ENCODE results near the gene ZDHHC9. TPM values are rescaled to one million over a fixed set of nuclear protein-coding genes. Genes with fewer than 3 reads are reported as not detected.

ZDHHC9 gene
- polyA plus RNA-seq, 2 donors = 4.6 to 8.1 TPM

DNA sequence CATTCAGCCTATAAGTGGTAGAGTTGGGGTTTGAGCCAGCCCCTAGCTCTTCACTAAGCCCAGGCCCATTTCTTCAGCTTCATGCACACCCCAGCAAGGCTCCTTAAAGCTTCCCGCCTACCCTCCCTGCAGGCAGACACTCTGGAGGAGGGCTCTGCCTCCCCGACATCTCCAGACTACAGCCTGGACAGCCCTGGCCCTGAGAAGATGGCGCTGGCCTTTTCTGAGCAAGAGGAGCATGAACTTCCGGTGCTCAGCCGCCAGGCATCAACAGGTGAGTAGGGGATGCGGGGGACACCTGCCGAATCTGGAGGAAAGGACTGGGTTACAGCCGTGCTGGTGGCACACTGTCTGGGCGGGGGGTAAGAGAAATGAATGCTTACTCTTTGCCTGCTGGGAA lies 52.9 kb downstream of the ZDHHC9 start:
- Histone ChIP-seq H3K4me3 (ENCODE audit: low read depth in 1 of 2, low read length in 2 of 2) (no peak overlapping the region), H3K27ac (ENCODE audit: low read depth in 2 of 2, low read length in 1 of 2) (no peak overlapping the region), H3K4me1 (ENCODE audit: control insufficient read depth in 2 of 2, insufficient read depth in 2 of 2, low read length in 1 of 2) (no peaks in the 10 kb centered on the region), H3K27me3 (ENCODE audit: control insufficient read depth in 1 of 2, insufficient read depth in 2 of 2, low read length in 2 of 2) (no peaks in the 10 kb centered on the region), H3K36me3 (ENCODE audit: control insufficient read depth in 2 of 2, insufficient read depth in 2 of 2, low read length in 1 of 2) (no peaks in the 10 kb centered on the region), H3K9me3 (ENCODE audit: control insufficient read depth in 2 of 2, insufficient read depth in 1 of 2, low read depth in 1 of 2, low read length in 1 of 2) (no peaks in the 10 kb centered on the region)
- 86 to 89% methylated on average over 9 of the region's 9 CpGs for WGBS, 2 donors

DNA sequence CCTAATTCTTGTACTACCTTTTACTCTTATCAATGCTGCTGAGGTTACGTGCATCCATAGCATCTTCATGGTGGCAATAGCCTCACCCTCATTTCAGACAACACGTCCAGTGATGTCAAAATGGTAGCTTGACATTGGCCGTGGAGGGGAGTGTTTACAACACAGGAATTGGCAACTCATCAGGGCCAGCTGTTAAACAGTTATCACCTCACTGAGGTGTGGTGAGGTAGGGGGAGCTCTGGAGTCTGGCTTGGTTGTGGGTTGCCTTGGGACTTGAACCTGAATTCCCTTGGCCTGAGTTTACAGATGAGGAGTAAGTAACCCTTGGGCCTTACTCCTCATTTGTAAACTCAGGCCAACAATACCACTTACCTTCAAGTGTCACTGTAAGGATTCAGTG lies 53.5 kb downstream of the ZDHHC9 start:
- Histone ChIP-seq H3K4me1 (ENCODE audit: control insufficient read depth in 2 of 2, insufficient read depth in 2 of 2, low read length in 1 of 2) (no peaks in the 10 kb centered on the region), H3K27me3 (ENCODE audit: control insufficient read depth in 1 of 2, insufficient read depth in 2 of 2, low read length in 2 of 2) (no peaks in the 10 kb centered on the region), H3K4me3 (ENCODE audit: low read depth in 1 of 2, low read length in 2 of 2) (no peak overlapping the region), H3K9me3 (ENCODE audit: control insufficient read depth in 2 of 2, insufficient read depth in 1 of 2, low read depth in 1 of 2, low read length in 1 of 2) (no peaks in the 10 kb centered on the region), H3K27ac (ENCODE audit: low read depth in 2 of 2, low read length in 1 of 2) (no peak overlapping the region), H3K36me3 (ENCODE audit: control insufficient read depth in 2 of 2, insufficient read depth in 2 of 2, low read length in 1 of 2) (no peaks in the 10 kb centered on the region)
- 74 to 84% methylated on average over 3 of the region's 3 CpGs for WGBS, 2 donors

- 81 to 83% methylated on average over 6 of the region's 6 CpGs for WGBS, 2 donors
- Histone ChIP-seq H3K4me3 (ENCODE audit: low read depth in 1 of 2, low read length in 2 of 2) (no peak overlapping the region), H3K27ac (ENCODE audit: low read depth in 2 of 2, low read length in 1 of 2) (no peak overlapping the region), H3K27me3 (ENCODE audit: control insufficient read depth in 1 of 2, insufficient read depth in 2 of 2, low read length in 2 of 2) (no peaks in the 10 kb centered on the region), H3K4me1 (ENCODE audit: control insufficient read depth in 2 of 2, insufficient read depth in 2 of 2, low read length in 1 of 2) (no peaks in the 10 kb centered on the region), H3K9me3 (ENCODE audit: control insufficient read depth in 2 of 2, insufficient read depth in 1 of 2, low read depth in 1 of 2, low read length in 1 of 2) (no peaks in the 10 kb centered on the region), H3K36me3 (ENCODE audit: control insufficient read depth in 2 of 2, insufficient read depth in 2 of 2, low read length in 1 of 2) (no peaks in the 10 kb centered on the region)
Observed at GRCh38 chrX:129788527-129788926, 55.2 kb downstream of the ZDHHC9 start.

DNA sequence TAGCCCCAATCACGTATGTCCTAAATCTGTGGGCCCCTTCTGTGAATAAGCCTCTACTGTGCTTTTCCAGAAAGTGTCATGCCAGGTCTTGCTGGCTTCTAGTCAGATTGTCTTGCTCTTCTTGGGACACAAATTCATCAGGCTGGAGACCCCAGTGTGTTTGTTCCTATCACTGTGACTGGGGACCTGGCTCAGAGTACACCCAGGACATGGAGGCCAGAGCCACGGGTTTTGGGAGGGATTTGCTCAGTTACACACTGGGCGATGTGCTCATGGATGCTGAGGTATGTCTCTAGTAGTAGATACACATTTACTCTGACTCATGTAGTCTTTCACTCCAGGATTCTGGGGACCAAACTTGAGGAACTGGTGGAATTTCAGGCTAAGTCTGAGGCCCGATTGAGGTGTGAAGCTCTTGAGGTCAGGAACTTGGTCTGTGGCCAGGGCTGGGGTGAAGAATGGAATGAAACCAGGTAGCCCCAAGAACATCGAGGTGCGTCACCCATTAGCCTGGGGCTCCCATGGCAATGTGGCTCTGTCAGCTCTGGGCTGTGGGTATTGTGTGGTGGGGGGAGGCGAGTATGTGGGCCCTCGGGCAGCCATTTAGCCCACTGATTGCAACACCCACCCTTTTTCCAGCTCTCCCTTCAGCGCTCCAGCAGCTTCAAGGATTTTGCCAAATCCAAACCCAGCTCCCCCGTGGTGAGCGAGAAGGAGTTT lies 56.2 kb downstream of the ZDHHC9 start:
- no peak overlapping the region for H3K4me3 ChIP-seq (ENCODE audit: low read depth in 1 of 2, low read length in 2 of 2)
- no peaks in the 10 kb centered on the region for H3K27me3 ChIP-seq (ENCODE audit: control insufficient read depth in 1 of 2, insufficient read depth in 2 of 2, low read length in 2 of 2)
- no peaks in the 10 kb centered on the region for H3K36me3 ChIP-seq (ENCODE audit: control insufficient read depth in 2 of 2, insufficient read depth in 2 of 2, low read length in 1 of 2)
- 81 to 86% methylated on average over 10 to 11 of the region's 11 CpGs for WGBS, 2 donors
- no peaks in the 10 kb centered on the region for H3K4me1 ChIP-seq (ENCODE audit: control insufficient read depth in 2 of 2, insufficient read depth in 2 of 2, low read length in 1 of 2)
- no peaks in the 10 kb centered on the region for H3K9me3 ChIP-seq (ENCODE audit: control insufficient read depth in 2 of 2, insufficient read depth in 1 of 2, low read depth in 1 of 2, low read length in 1 of 2)
- no peak overlapping the region for H3K27ac ChIP-seq (ENCODE audit: low read depth in 2 of 2, low read length in 1 of 2)

DNA sequence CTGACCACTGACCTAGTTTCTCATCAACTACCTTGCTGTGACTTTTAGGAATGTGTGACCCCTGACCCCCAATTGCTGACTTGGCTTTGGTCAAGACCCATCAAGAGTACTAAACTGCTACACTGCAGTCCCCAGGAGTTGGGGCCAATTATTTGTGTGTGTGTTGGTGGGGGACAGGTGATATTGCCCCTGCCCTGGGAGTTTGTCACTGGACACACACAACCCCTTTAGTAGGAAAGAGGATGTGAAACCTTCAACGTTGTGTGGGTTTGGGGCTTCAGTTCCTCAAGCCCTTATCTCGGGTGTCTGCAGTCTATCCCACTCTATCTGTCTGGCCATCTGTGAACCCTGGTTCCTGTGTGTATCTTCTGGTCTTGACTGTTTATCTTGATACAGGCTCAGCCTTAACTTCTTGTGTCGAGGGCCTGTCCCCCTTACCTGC lies 57.5 kb downstream of the ZDHHC9 start:
- WGBS, 2 donors = 54 to 64% methylated on average over 3 of the region's 3 CpGs
- Histone ChIP-seq H3K4me1 (ENCODE audit: control insufficient read depth in 2 of 2, insufficient read depth in 2 of 2, low read length in 1 of 2) (no peaks in the 10 kb centered on the region), H3K27ac (ENCODE audit: low read depth in 2 of 2, low read length in 1 of 2) (no peak overlapping the region), H3K4me3 (ENCODE audit: low read depth in 1 of 2, low read length in 2 of 2) (no peak overlapping the region), H3K27me3 (ENCODE audit: control insufficient read depth in 1 of 2, insufficient read depth in 2 of 2, low read length in 2 of 2) (no peaks in the 10 kb centered on the region), H3K9me3 (ENCODE audit: control insufficient read depth in 2 of 2, insufficient read depth in 1 of 2, low read depth in 1 of 2, low read length in 1 of 2) (no peaks in the 10 kb centered on the region), H3K36me3 (ENCODE audit: control insufficient read depth in 2 of 2, insufficient read depth in 2 of 2, low read length in 1 of 2) (no peaks in the 10 kb centered on the region)

GRCh38 chrX:129785160-129785947 lies 58.3 kb downstream of the ZDHHC9 start:
- no peaks in the 10 kb centered on the region for H3K36me3 ChIP-seq (ENCODE audit: control insufficient read depth in 2 of 2, insufficient read depth in 2 of 2, low read length in 1 of 2)
- WGBS, 2 donors = 74% methylated on average over 11 of the region's 11 CpGs

GRCh38 chrX:129784371-129784770 lies 59.3 kb downstream of the ZDHHC9 start:
- H3K4me1 ChIP-seq (ENCODE audit: control insufficient read depth in 2 of 2, insufficient read depth in 2 of 2, low read length in 1 of 2) = no peaks in the 10 kb centered on the region
- H3K36me3 ChIP-seq (ENCODE audit: control insufficient read depth in 2 of 2, insufficient read depth in 2 of 2, low read length in 1 of 2) = no peaks in the 10 kb centered on the region
- H3K4me3 ChIP-seq (ENCODE audit: low read depth in 1 of 2, low read length in 2 of 2) = no peak overlapping the region
- no peak overlapping the region for H3K27ac ChIP-seq (ENCODE audit: low read depth in 2 of 2, low read length in 1 of 2)
- WGBS, 2 donors = 59 to 83% methylated on average over 7 of the region's 7 CpGs
- H3K9me3 ChIP-seq (ENCODE audit: control insufficient read depth in 2 of 2, insufficient read depth in 1 of 2, low read depth in 1 of 2, low read length in 1 of 2) = no peaks in the 10 kb centered on the region
- no peaks in the 10 kb centered on the region for H3K27me3 ChIP-seq (ENCODE audit: control insufficient read depth in 1 of 2, insufficient read depth in 2 of 2, low read length in 2 of 2)

More at GRCh38 chrX:129785160-129785947, 58.3 kb downstream of the ZDHHC9 start:
- Histone ChIP-seq H3K4me1 (ENCODE audit: control insufficient read depth in 2 of 2, insufficient read depth in 2 of 2, low read length in 1 of 2) (no peaks in the 10 kb centered on the region), H3K9me3 (ENCODE audit: control insufficient read depth in 2 of 2, insufficient read depth in 1 of 2, low read depth in 1 of 2, low read length in 1 of 2) (no peaks in the 10 kb centered on the region), H3K27ac (ENCODE audit: low read depth in 2 of 2, low read length in 1 of 2) (no peak overlapping the region), H3K27me3 (ENCODE audit: control insufficient read depth in 1 of 2, insufficient read depth in 2 of 2, low read length in 2 of 2) (no peaks in the 10 kb centered on the region), H3K4me3 (ENCODE audit: low read depth in 1 of 2, low read length in 2 of 2) (no peak overlapping the region)

DNA sequence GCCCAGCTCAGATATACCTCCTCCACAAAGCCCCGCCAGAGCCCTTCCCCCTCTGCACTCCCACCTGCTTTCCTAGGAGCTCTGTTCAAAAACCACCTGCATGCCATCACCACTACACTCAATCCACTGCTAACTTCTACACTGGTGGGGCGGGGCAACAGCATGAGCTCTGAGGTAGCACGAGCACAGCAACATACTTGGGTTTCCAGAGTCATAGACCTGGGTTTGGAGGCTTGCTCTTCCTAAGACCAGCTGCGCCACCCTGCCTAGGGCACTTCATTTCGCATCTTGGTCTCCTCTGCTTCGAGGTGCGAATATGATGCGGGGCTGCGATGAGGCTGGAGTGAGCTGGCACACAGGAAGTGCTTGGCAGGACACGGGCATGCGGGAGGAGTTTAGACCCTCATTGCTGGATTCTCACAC lies 60.4 kb downstream of the ZDHHC9 start:
- Histone ChIP-seq H3K9me3 (ENCODE audit: control insufficient read depth in 2 of 2, insufficient read depth in 1 of 2, low read depth in 1 of 2, low read length in 1 of 2) (no peaks in the 10 kb centered on the region), H3K27me3 (ENCODE audit: control insufficient read depth in 1 of 2, insufficient read depth in 2 of 2, low read length in 2 of 2) (peaks cover 0 to 2% of the 10 kb centered on the region in 2 donors), H3K4me3 (ENCODE audit: low read depth in 1 of 2, low read length in 2 of 2) (no peak overlapping the region), H3K27ac (ENCODE audit: low read depth in 2 of 2, low read length in 1 of 2) (no peak overlapping the region), H3K36me3 (ENCODE audit: control insufficient read depth in 2 of 2, insufficient read depth in 2 of 2, low read length in 1 of 2) (no peaks in the 10 kb centered on the region), H3K4me1 (ENCODE audit: control insufficient read depth in 2 of 2, insufficient read depth in 2 of 2, low read length in 1 of 2) (no peaks in the 10 kb centered on the region)
- WGBS, 2 donors = 76 to 86% methylated on average over 11 of the region's 11 CpGs

DNA sequence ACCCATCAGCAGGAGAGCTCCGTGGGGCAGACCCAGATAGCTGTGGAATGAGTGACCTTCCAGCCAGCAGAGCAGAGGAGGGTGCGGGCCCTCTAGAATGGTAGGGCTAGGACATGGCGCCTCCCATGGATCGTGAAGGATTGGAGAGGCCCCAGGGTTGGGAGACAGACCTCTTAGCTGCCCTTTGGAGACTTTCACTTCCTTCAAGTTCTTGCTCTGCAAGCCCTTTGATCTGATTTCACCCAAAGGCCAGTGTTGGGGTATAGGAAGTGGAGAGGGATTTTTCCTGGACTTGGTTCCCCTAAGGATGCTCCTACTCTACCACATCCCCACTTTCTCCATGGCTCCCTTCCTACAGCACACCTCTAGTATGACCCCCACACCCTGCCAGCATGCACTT lies 61.0 kb downstream of the ZDHHC9 start:
- Histone ChIP-seq H3K4me1 (ENCODE audit: control insufficient read depth in 2 of 2, insufficient read depth in 2 of 2, low read length in 1 of 2) (no peaks in the 10 kb centered on the region), H3K36me3 (ENCODE audit: control insufficient read depth in 2 of 2, insufficient read depth in 2 of 2, low read length in 1 of 2) (no peaks in the 10 kb centered on the region), H3K27me3 (ENCODE audit: control insufficient read depth in 1 of 2, insufficient read depth in 2 of 2, low read length in 2 of 2) (peaks cover 0 to 2% of the 10 kb centered on the region in 2 donors), H3K27ac (ENCODE audit: low read depth in 2 of 2, low read length in 1 of 2) (no peak overlapping the region), H3K9me3 (ENCODE audit: control insufficient read depth in 2 of 2, insufficient read depth in 1 of 2, low read depth in 1 of 2, low read length in 1 of 2) (no peaks in the 10 kb centered on the region), H3K4me3 (ENCODE audit: low read depth in 1 of 2, low read length in 2 of 2) (no peak overlapping the region)
- 67 to 87% methylated on average over 4 of the region's 4 CpGs for WGBS, 2 donors
